VCaP (cell line): ENCODE measurements around the gene DBNDD2.

ENCODE experiments used
- H3K27ac ChIP-seq: fragments of 450-650 bp; 2 replicates; pipeline ENCODE4 v1.5.1; 2017
- TF ChIP-seq, protein P1 (sequence below): fragments of 450-650 bp; conservative IDR thresholded peaks from 2 replicates; pipeline ENCODE4 v1.5.1; 2017; ENCODE audit warnings: mild to moderate bottlenecking, moderate library complexity

Gene DBNDD2

DNA sequence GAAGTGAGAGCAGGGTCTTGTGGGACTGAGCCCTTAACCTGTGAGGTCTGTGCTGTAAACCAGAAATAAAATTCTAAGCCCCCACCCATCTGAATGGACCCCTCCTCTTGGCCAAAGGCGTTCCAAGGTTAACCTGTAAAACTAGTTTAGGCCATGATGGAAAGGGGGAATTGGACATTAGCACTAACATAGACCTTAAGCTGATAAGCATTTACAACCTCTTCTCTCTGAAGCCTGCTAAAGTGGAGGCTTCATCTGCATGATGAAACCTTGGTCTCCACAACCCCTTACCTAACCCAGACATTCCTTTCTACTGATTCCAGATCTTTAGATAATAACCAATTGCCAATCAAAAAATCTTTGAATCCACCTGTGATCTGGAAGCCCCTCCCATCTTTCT lies 33.7 kb downstream of the DBNDD2 start:
- H3K27ac ChIP-seq: no peak overlapping the region
- TF ChIP-seq, protein P1, sequence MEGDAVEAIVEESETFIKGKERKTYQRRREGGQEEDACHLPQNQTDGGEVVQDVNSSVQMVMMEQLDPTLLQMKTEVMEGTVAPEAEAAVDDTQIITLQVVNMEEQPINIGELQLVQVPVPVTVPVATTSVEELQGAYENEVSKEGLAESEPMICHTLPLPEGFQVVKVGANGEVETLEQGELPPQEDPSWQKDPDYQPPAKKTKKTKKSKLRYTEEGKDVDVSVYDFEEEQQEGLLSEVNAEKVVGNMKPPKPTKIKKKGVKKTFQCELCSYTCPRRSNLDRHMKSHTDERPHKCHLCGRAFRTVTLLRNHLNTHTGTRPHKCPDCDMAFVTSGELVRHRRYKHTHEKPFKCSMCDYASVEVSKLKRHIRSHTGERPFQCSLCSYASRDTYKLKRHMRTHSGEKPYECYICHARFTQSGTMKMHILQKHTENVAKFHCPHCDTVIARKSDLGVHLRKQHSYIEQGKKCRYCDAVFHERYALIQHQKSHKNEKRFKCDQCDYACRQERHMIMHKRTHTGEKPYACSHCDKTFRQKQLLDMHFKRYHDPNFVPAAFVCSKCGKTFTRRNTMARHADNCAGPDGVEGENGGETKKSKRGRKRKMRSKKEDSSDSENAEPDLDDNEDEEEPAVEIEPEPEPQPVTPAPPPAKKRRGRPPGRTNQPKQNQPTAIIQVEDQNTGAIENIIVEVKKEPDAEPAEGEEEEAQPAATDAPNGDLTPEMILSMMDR: no peak

DNA sequence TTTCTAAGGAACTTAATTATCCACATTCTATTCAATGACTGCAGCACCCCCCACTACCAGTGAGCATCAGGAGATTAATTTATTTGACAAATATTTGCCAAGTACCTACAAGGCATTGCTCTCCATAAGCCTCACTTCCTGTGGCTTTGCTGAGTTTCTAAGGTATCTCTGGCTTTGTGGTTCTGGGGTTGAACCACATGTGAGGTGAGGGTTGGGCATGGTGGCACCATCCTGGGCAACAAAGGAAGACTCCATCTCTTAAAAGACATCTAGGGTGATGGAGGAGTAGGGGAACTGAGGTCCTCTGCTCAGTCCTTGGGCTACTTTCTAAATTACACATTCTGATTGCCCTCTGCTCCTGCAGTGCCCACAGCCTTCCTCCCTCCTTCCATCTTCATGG lies 36.0 kb downstream of the DBNDD2 start:
- H3K27ac ChIP-seq: no peak overlapping the region
- TF ChIP-seq, protein P1: no peak

DNA sequence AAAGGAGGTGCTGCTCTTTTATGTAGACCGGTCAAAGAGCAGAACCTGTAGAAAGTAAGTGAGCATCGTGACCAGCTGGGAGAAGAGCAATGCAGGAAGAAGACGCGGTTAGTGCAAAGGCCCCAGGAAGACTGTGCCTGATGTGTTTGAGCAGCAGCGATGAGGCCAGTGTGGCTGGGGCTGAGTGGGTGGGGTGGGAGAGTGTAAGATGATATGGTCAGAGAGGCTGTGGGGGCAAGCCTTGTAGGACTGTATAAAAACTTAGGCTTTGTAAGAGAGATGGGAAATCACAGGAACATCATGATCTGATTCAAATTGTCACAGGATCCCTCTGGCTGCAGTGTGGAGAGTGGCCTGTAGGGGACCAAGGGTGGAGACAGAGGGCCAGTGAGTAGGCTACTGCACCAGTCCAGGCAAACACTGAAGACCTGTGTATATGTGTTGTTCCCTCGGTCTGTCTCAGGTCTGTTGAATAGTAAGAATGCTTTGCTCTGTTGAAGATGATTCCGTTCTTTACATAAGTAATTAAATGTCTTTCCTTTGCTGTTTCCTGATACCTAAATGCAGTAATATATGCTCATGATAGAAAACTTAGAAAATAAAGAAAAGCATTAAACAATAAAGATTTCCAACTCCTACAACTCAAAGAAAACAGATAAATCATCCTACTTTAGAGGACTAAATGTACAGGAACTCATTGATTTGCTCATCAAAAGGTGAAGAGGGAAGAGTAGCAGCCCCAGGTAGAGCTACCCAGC lies 37.9 kb downstream of the DBNDD2 start:
- TF ChIP-seq, protein P1: peak; percentile 7; the same call in 1 of the 2 replicates
- H3K27ac ChIP-seq: no peak overlapping the region

DNA sequence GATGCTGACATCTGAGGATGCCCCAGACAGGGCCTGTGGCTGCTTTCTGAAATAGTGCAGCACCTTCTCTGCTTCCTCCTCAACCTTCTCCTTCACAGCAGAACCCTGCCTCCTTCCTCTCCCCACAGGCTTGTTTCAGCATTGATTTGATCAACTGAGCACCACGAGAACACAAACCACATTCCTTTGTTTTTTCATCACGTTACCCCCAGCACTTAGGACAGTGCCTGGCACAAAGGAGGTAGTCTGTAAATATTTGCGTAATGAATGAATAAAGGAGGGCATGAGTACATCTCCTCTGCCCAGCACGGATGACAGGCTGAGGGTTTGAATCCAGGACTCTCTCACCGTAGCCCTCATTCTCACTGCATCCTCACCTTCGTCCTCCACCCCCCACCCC lies 40.2 kb downstream of the DBNDD2 start:
- H3K27ac ChIP-seq: no peak overlapping the region

DNA sequence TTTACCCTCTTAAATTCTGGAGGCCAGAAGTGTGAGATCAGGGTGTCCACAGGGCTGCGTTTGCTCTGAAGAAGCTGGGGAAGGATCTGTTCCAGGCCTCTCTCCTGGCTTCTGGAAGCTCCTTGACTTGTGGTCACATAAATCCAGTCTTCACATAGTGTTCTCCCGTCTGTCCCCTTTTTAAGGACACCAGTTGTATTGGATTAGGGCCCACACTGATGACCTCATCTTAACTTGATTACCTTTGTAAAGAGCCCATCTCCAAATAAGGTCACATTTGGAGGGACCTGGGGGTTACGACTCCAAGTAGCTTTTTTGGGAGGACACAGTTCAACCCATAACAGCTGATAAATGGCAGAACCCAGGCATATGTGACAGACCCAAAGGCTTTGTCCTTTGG lies 41.4 kb downstream of the DBNDD2 start:
- H3K27ac ChIP-seq: no peak overlapping the region
- TF ChIP-seq, protein P1: no peak

More for the DNA sequence above, 40.2 kb downstream of the DBNDD2 start:
- TF ChIP-seq, protein P1: no peak

DNA sequence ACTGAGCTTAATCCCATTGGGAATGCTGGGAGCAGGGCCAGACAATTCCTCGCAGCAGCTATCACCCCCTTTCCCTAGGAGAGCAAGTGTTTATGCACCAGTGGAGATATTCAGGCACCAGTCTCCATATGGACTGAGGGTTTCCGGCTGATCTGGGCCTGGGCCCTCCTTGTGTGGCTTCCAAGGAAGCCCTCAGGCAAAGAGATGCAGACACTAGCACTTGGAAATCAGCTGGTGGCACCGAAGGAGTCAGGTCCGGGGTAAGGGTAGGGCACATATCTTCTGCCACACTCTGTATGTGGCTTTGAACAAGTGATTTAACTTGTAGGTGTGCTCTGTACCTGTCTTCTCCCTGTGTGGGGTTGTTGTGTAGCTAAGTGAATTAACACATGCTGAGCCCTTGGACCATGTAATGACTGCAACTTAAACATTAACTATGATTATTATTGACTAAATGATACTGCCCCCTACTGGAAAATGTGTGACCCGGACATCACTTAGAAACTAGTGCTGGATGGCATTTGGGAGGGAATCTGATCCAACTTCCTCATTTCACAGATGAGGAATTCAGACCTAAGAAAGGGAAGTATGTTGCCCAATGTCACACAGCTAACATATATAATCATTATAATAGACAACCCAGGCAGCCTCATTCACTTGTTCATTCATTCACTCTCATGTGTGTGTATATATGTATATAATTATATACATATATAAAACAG lies 42.2 kb downstream of the DBNDD2 start:
- H3K27ac ChIP-seq: no peak overlapping the region
- TF ChIP-seq, protein P1: peak; percentile 59; the same call in 1 of the 2 replicates

DNA sequence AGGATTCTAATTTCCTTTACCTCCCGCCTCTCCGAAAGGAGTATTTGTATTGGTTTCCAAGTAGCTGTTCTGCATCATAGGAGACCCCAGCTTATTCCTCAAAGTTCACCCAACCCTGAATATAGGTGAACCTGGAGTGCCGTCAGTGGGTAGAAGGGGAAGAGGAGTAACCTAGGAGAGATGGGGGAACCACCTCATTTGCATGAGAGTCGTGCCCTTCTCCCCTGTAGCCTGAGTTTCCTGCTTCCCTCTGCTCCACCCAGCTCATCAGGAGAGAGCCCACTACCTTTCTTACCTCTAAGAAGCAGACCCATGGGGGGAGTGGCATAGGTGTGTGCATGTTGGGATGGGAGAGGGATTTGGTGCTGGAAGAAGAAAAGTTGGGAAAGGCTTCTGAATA lies 44.1 kb downstream of the DBNDD2 start:
- TF ChIP-seq, protein P1: no peak

More for the DNA sequence above, 44.1 kb downstream of the DBNDD2 start:
- H3K27ac ChIP-seq: no peak overlapping the region
